ENCODE results near the gene LBX1. TPM values are rescaled to one million over a fixed set of nuclear protein-coding genes. Genes with fewer than 3 reads are reported as not detected.

The LBX1 gene
- total and polyA plus RNA-seq, 2 donors (not counting 1 experiment from before 2014, with no cell fraction given), result not detected

DNA sequence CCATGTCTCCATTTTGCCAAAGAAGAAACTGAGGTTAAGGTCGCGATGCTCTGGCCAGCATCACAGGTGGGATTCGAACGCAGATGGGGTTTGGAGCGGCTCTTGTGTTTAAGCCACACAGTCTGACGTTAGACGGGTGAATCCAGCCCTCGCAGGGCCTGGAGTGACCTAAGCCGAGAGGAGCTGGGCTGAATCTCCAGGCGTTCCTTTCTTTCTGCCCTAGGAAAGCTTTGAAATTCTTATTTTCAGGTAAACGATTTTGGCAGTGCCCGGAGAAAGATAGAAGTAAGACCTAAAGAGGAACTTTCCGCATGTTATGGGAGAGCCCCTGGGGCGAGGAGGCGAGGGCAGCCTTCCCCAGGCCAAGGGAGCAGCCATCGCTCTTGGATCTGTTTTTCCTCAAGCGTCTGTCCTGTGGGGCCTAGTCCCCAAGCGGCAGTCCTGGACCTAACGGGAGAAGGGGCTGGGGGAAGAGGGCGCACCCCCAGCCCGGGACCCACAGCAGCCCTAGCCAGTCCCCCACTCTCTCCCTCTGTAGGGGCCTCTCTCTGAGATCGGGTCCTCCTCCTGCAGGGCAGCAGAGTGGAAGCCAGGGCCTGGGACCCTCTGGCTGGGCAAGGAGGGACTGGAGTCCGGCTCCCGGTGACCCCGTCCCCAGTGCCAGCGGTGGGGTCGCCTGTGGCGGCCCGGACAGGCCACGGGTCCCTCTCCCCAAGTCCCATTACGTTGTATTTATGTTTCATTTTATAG is 8.9 kb upstream of the LBX1 start:
- ATAC-seq (ENCODE audit: low read depth) (no peak), DNase-seq (peak; percentile 34)
- ChIA-PET CTCF (interaction anchor here (0.9 to 2.5 kb wide), 6 partner anchors 10 to 197 kb away, joined by 3 to 11 read pairs (median 3); no protein-coding TSS in a partner anchor), POLR2A (no interaction called here)
- H3K4me3 Mint-ChIP-seq, result no peak overlapping the region
- intact Hi-C loops (cut with micrococcal nuclease), result loop anchor here (2.0 kb wide), 2 partner anchors 15 to 21 kb away; no protein-coding TSS in a partner anchor
- Histone ChIP-seq H3K27me3 (replicated peaks in 1 of 4; ENCODE audit: control extremely low read depth in 1 of 4, control insufficient read depth in 3 of 4, insufficient read depth in 4 of 4, low read length in 3 of 4) (peaks cover 0 to 75% (median 68%) of the 10 kb centered on the region in 4 experiments), H3K79me2 (ENCODE audit: control insufficient read depth, insufficient read depth, low read length) (no peaks in the 10 kb centered on the region), H3K4me3 (ENCODE audit: control extremely low read depth in 1 of 5, extremely low read depth in 1 of 5, insufficient read depth in 1 of 5, low read depth in 2 of 5, low read length in 4 of 5) (peak overlapping the region in 1 of 5 experiments; percentile 3), H2AFZ (ENCODE audit: insufficient read depth, low read depth, low read length, poor library complexity, severe bottlenecking) (peak overlapping the region; percentile 41), H3K27ac (ENCODE audit: low read length in 2 of 2) (no peak overlapping the region), H3K4me2 (replicated peaks; ENCODE audit: low read depth, low read length, poor library complexity, severe bottlenecking) (peak overlapping the region; percentile 70), H4K20me1 (ENCODE audit: control insufficient read depth, insufficient read depth, low read length, poor library complexity, severe bottlenecking) (no peaks in the 10 kb centered on the region), H3K9ac (ENCODE audit: low read length) (no peak overlapping the region), H3K9me3 (ENCODE audit: control extremely low read depth in 1 of 3, control insufficient read depth in 2 of 3, insufficient read depth in 1 of 3, low read length in 2 of 3) (peaks cover 0 to 37% (median 0%) of the 10 kb centered on the region in 3 donors), H3K36me3 (replicated peaks in 1 of 2; ENCODE audit: control extremely low read depth in 1 of 2, control insufficient read depth in 1 of 2, extremely low read depth in 1 of 2, insufficient read depth in 2 of 2, low read length in 1 of 2) (no peaks in the 10 kb centered on the region), H3K4me1 (ENCODE audit: control insufficient read depth in 2 of 2, insufficient read depth in 2 of 2, low read length in 2 of 2) (peaks cover 21 to 32% of the 10 kb centered on the region in 2 donors)
- 17% methylated on average over 21 of the region's 31 CpGs for WGBS (ENCODE audit: insufficient coverage)
- H3K27ac Mint-ChIP-seq, result no peak overlapping the region
- peaks cover 12% of the 10 kb centered on the region for H3K4me1 Mint-ChIP-seq
- TF ChIP-seq, protein P1, sequence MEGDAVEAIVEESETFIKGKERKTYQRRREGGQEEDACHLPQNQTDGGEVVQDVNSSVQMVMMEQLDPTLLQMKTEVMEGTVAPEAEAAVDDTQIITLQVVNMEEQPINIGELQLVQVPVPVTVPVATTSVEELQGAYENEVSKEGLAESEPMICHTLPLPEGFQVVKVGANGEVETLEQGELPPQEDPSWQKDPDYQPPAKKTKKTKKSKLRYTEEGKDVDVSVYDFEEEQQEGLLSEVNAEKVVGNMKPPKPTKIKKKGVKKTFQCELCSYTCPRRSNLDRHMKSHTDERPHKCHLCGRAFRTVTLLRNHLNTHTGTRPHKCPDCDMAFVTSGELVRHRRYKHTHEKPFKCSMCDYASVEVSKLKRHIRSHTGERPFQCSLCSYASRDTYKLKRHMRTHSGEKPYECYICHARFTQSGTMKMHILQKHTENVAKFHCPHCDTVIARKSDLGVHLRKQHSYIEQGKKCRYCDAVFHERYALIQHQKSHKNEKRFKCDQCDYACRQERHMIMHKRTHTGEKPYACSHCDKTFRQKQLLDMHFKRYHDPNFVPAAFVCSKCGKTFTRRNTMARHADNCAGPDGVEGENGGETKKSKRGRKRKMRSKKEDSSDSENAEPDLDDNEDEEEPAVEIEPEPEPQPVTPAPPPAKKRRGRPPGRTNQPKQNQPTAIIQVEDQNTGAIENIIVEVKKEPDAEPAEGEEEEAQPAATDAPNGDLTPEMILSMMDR (IDR thresholded peaks at IDR 0.05), result no peak
- no peak for TF ChIP-seq EZH2 (IDR thresholded peaks at IDR 0.05; ENCODE audit: borderline replicate concordance, insufficient read depth, low read depth, low read length, poor library complexity, severe bottlenecking)
- H3K27me3 Mint-ChIP-seq, result peaks cover 77% of the 10 kb centered on the region
- no peaks in the 10 kb centered on the region for H3K9me3 Mint-ChIP-seq (ENCODE audit: insufficient read depth)
